Immature natural killer cell (primary cell): ENCODE results near the gene PHYKPL. TPM values are rescaled to one million over a fixed set of nuclear protein-coding genes. Genes with fewer than 3 reads are reported as not detected.

Source experiments
- polyA plus RNA-seq, 3 donors: library from polyadenylated mRNA; unstranded; fragments of 300-500 nt; fragmentation: Illumina TruSeq; gene quantifications; one replicate each; pipeline ENCODE4 v1.2.3, GENCODE V29; 2021

The PHYKPL gene
- polyA plus RNA-seq, 3 donors from 2014 or later: 28.2 to 44.1 (median 33.3) TPM

Other genes starting within 250 kb of the PHYKPL start
- gene PROP1, start 236.6 kb downstream of the PHYKPL start, polyA plus RNA-seq: not detected
- under 1 TPM in 2 of 3 donors, not detected in 1; 0.07 to 0.10 TPM for gene N4BP3, start 119.3 kb downstream of the PHYKPL start, polyA plus RNA-seq
- 10 to 100 TPM; 10.0 to 12.4 (median 11.8) TPM for gene RMND5B, start 101.8 kb downstream of the PHYKPL start, polyA plus RNA-seq
- gene NHP2, start 78.9 kb downstream of the PHYKPL start, polyA plus RNA-seq: 100 to 1,000 TPM; 163 to 196 (median 195) TPM
- not detected for gene GMCL2, start 45.4 kb downstream of the PHYKPL start, polyA plus RNA-seq
- gene HNRNPAB, start 28.3 kb downstream of the PHYKPL start, polyA plus RNA-seq: 100 to 1,000 TPM in 1 of 3 donors, 10 to 100 TPM in 2; 34.4 to 126 (median 62.9) TPM